ENCODE results near the gene TARBP1.
"Not testable (repeated sequence)": the region's sequence is repeated elsewhere in the genome, so short reads cannot be mapped to it uniquely, and the experiment has no call there.

Gene TARBP1

GRCh38 chr1:234505769-234506102 lies 26.8 kb upstream of the TARBP1 start:
- DNase-seq, result no peak

- DNase-seq, result no peak
Observed at GRCh38 chr1:234504969-234505768, 26.2 kb upstream of the TARBP1 start.

- not testable (repeated sequence) for DNase-seq
Observed at GRCh38 chr1:234504251-234504650, 25.3 kb upstream of the TARBP1 start.

- no peak for DNase-seq
Observed at GRCh38 chr1:234503193-234504050, 24.4 kb upstream of the TARBP1 start.

GRCh38 chr1:234502785-234503184 lies 23.8 kb upstream of the TARBP1 start:
- no peak for DNase-seq

GRCh38 chr1:234500269-234500668 lies 21.3 kb upstream of the TARBP1 start:
- DNase-seq, result peak; percentile 15

- DNase-seq, result no peak
Observed at GRCh38 chr1:234499943-234500245, 20.9 kb upstream of the TARBP1 start.

- DNase-seq, result peak; percentile 84
Observed at GRCh38 chr1:234499119-234499942, 20.4 kb upstream of the TARBP1 start.

- no peak for DNase-seq
Observed at GRCh38 chr1:234498448-234499118, 19.6 kb upstream of the TARBP1 start.

GRCh38 chr1:234497589-234497988 lies 18.6 kb upstream of the TARBP1 start:
- DNase-seq, result no peak

- DNase-seq, result no peak
Observed at GRCh38 chr1:234495231-234495990, 16.4 kb upstream of the TARBP1 start.

- no peak for DNase-seq
Observed at GRCh38 chr1:234494049-234494448, 15.1 kb upstream of the TARBP1 start.

- DNase-seq, result no peak
Observed at GRCh38 chr1:234490793-234491479, 12.0 kb upstream of the TARBP1 start.

GRCh38 chr1:234489698-234490077 lies 10.7 kb upstream of the TARBP1 start:
- DNase-seq, result no peak

- no peak for DNase-seq
Observed at GRCh38 chr1:234489007-234489697, 10.2 kb upstream of the TARBP1 start.

GRCh38 chr1:234488054-234489006 lies 9.4 kb upstream of the TARBP1 start:
- no peak for DNase-seq

GRCh38 chr1:234486858-234487840 lies 8.2 kb upstream of the TARBP1 start:
- DNase-seq, result no peak

- no peak for DNase-seq
Observed at GRCh38 chr1:234484991-234485739, 6.2 kb upstream of the TARBP1 start.
